Caco-2 (cell line): ENCODE results near the gene ABCA8. TPM values are rescaled to one million over a fixed set of nuclear protein-coding genes. Genes with fewer than 3 reads are reported as not detected.

Experiments
- BruUV-seq: library from RNA; stranded (reverse); fragments of 400-500 nt; replicated peaks from 2 replicates; lab custom pipeline; 2021; lab: Mats Ljungman, UMichigan
- CTCF ChIA-PET: fragments of 300-600 bp; sonication (Branson Sonifier 250); formaldehyde crosslinking; loops from one replicate; lab custom pipeline; 2022; ENCODE audit warnings: antibody characterized with exemption; lab: Charles Lee
- POLR2A ChIA-PET: fragments of 300-600 bp; sonication (Branson Sonifier 250); formaldehyde crosslinking; loops from one replicate; lab custom pipeline; 2022; ENCODE audit warnings: antibody characterized with exemption; lab: Charles Lee
- DNase-seq, 2 experiments: peaks; one replicate each; pipeline versions ENCODE4 v3.0.0 to v3.0.0-alpha.2; 2020 to 2022
- H3K27me3 ChIP-seq: replicated peaks from 2 replicates; pipeline ENCODE4 v1.6.0; 2011; ENCODE audit warnings: low read length; ENCODE audit not compliant: control insufficient read depth, insufficient read depth
- H3K36me3 ChIP-seq: 2 replicates; pipeline ENCODE4 v1.5.1; 2011; ENCODE audit warnings: low read length; ENCODE audit not compliant: control insufficient read depth, insufficient read depth
- H3K4me1 ChIP-seq: fragments of 250-450 bp; sonication (Bioruptor Pico); 2 replicates; pipeline ENCODE4 v1.5.1; 2020; ENCODE audit warnings: mild to moderate bottlenecking
- H3K4me3 ChIP-seq: 2 replicates; pipeline ENCODE4 v1.5.1; 2011; ENCODE audit warnings: low read depth, mild to moderate bottlenecking, control low read depth, low read length
- H3K9me3 ChIP-seq: fragments of 250-450 bp; sonication (Bioruptor Pico); 2 replicates; pipeline ENCODE4 v1.5.1; 2020; ENCODE audit warnings: mild to moderate bottlenecking, moderate library complexity
- H3K27ac Mint-ChIP-seq: one replicate; pipeline ENCODE4 v1.8.0; 2022; ENCODE audit warnings: mixed read lengths; ENCODE audit not compliant: unreplicated experiment
- H3K27me3 Mint-ChIP-seq: one replicate; pipeline ENCODE4 v1.8.0; 2022; ENCODE audit warnings: mixed read lengths; ENCODE audit not compliant: insufficient read depth, unreplicated experiment
- H3K36me3 Mint-ChIP-seq: one replicate; pipeline ENCODE4 v1.8.0; 2022; ENCODE audit warnings: mild to moderate bottlenecking, mixed read lengths; ENCODE audit not compliant: insufficient read depth, unreplicated experiment
- H3K4me1 Mint-ChIP-seq: one replicate; pipeline ENCODE4 v1.8.0; 2022; ENCODE audit warnings: low read depth, mixed read lengths; ENCODE audit not compliant: unreplicated experiment
- H3K4me3 Mint-ChIP-seq: one replicate; pipeline ENCODE4 v1.8.0; 2022; ENCODE audit warnings: mild to moderate bottlenecking, moderate library complexity, mixed read lengths; ENCODE audit not compliant: unreplicated experiment
- H3K9me3 Mint-ChIP-seq: one replicate; pipeline ENCODE4 v1.8.0; 2022; ENCODE audit warnings: mixed read lengths; ENCODE audit not compliant: unreplicated experiment
- CTCF ChIP-seq, 2 experiments: fragments of 200-600 bp in 1 of 2; IDR thresholded peaks; 1 replicate in 1 of 2; 2 replicates in 1 of 2; pipeline versions ENCODE4 v1.5.1 to v1.8.0; 2011 to 2022; ENCODE audit warnings: antibody characterized with exemption in 1 of 2, control low read depth in 1 of 2, inconsistent platforms in 1 of 2, low read depth in 1 of 2, low read length in 1 of 2, mild to moderate bottlenecking in 1 of 2, moderate library complexity in 1 of 2; ENCODE audit not compliant: insufficient read depth in 1 of 2, severe bottlenecking in 1 of 2, unreplicated experiment in 1 of 2
- intact Hi-C: fragments of 100-400 bp; cut with micrococcal nuclease; formaldehyde crosslinking; loops from one replicate; pipeline ENCODE4 v1.10.0; 2022; ENCODE audit not compliant: unreplicated experiment
- total RNA-seq: library from RNA; stranded (reverse); gene quantifications from 2 replicates; pipeline ENCODE4 v1.2.3, GENCODE V29; 2022

ABCA8 gene
- total RNA-seq, 1 experiment from 2014 or later = 0.91 TPM

- Histone ChIP-seq H3K4me3 (no peak overlapping the region), H3K4me1 (no peaks in the 10 kb centered on the region), H3K9me3 (no peaks in the 10 kb centered on the region), H3K36me3 (no peaks in the 10 kb centered on the region), H3K27me3 (no peaks in the 10 kb centered on the region)
- ChIA-PET CTCF (interaction anchor here (0.5 kb wide), 1 partner anchor 1026 kb away, joined by 4 read pairs; no protein-coding TSS in a partner anchor), POLR2A (no interaction called here)
- TF ChIP-seq CTCF (IDR thresholded peaks at IDR 0.05; ENCODE audit: insufficient read depth in 1 of 2, low read depth in 1 of 2, low read length in 1 of 2, severe bottlenecking in 1 of 2, unreplicated experiment in 1 of 2) = no peak
- H3K4me3 Mint-ChIP-seq = no peak overlapping the region
- H3K27ac Mint-ChIP-seq = no peak overlapping the region
- H3K27me3 Mint-ChIP-seq = peaks cover 7% of the 10 kb centered on the region
- H3K9me3 Mint-ChIP-seq = peaks cover 1% of the 10 kb centered on the region
- no peaks in the 10 kb centered on the region for H3K4me1 Mint-ChIP-seq
- no TSS peak for BruUV-seq
- no peak for DNase-seq
- no peaks in the 10 kb centered on the region for H3K36me3 Mint-ChIP-seq
- intact Hi-C loops = no loop called here
Observed at GRCh38 chr17:68868708-68869107, 86.5 kb downstream of the ABCA8 start.

DNA sequence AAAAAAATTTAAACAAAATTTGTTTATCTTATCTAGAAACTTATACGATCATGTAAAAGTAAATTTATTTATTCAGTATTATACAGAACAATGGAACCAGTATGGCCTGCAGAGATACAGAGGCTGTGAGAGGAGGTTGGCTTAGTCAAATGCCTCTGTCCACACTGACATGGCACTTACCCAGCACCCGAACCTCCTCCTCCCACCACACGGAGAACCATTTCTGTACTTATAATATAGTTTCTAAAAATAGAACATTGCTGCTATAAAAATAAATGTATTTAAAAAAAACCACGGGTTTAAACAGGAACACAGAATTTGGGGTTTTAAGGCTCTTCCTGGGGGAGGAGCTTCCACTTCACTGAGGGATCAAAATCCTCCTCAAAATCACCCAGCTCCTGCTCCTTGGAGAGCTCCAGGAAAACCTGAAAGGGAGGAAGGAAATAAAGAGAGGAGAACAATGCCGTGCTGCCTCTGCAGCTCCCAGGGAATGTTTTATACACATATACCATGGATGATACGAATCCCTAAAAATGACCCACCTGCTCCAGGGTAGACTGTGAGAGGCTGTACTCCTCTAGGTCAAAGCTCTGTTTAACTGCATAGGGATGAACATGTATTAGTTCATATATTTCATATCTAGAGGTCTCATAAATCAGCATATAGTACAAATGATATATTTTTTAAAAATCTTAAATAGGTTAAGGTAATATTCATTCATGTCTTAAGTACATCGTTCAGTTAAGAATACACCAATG is 87.3 kb downstream of the ABCA8 start:
- peaks cover 9% of the 10 kb centered on the region for H3K9me3 Mint-ChIP-seq
- H3K4me1 Mint-ChIP-seq = no peaks in the 10 kb centered on the region
- Histone ChIP-seq H3K9me3 (no peaks in the 10 kb centered on the region), H3K4me3 (no peak overlapping the region), H3K4me1 (no peaks in the 10 kb centered on the region), H3K36me3 (no peaks in the 10 kb centered on the region), H3K27me3 (no peaks in the 10 kb centered on the region)
- BruUV-seq = no TSS peak
- CTCF ChIA-PET = no interaction called here
- intact Hi-C loops = no loop called here
- no peaks in the 10 kb centered on the region for H3K36me3 Mint-ChIP-seq
- no peak overlapping the region for H3K4me3 Mint-ChIP-seq
- DNase-seq = no peak
- TF ChIP-seq CTCF (IDR thresholded peaks at IDR 0.05; ENCODE audit: insufficient read depth in 1 of 2, low read depth in 1 of 2, low read length in 1 of 2, severe bottlenecking in 1 of 2, unreplicated experiment in 1 of 2) = no peak
- no peak overlapping the region for H3K27ac Mint-ChIP-seq
- peaks cover 6% of the 10 kb centered on the region for H3K27me3 Mint-ChIP-seq
- POLR2A ChIA-PET = no interaction called here

DNA sequence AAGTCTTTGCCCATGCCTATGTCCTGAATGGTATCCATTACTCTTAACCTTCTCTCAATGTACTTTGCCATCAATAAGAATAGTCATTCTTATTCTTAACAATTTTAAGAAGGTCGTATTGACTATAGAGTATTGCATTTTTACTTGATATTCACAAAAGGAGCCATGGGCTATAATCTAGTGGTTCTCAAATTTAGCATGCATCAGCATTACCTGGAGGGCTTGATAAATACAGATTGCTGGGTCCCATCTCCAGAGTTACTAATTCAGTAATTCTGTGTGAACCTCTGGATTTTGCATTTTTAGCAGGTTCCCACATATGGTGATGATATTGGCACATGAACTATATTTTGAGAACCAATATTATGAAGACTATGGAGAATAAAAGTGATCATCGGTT is 89.6 kb downstream of the ABCA8 start:
- TF ChIP-seq CTCF (IDR thresholded peaks at IDR 0.05; ENCODE audit: insufficient read depth in 1 of 2, low read depth in 1 of 2, low read length in 1 of 2, severe bottlenecking in 1 of 2, unreplicated experiment in 1 of 2) = no peak
- no peak for DNase-seq
- Mint-ChIP-seq H3K27me3 (peaks cover 6% of the 10 kb centered on the region), H3K9me3 (peaks cover 10% of the 10 kb centered on the region), H3K4me1 (no peaks in the 10 kb centered on the region), H3K4me3 (no peak overlapping the region), H3K27ac (no peak overlapping the region), H3K36me3 (no peaks in the 10 kb centered on the region)
- ChIA-PET POLR2A (no interaction called here), CTCF (no interaction called here)
- no TSS peak for BruUV-seq
- no peaks in the 10 kb centered on the region for H3K9me3 ChIP-seq
- H3K36me3 ChIP-seq = no peaks in the 10 kb centered on the region
- H3K4me1 ChIP-seq = no peaks in the 10 kb centered on the region
- no peak overlapping the region for H3K4me3 ChIP-seq
- intact Hi-C loops = no loop called here
- no peaks in the 10 kb centered on the region for H3K27me3 ChIP-seq
